DOHH2 (cell line): Measurements from ENCODE around the gene PSTK.

ENCODE experiments used
- H3F3A ChIP-seq: fragments of 200-600 bp; sonication (generic), shearing (Covaris generic); 2 replicates; pipeline ENCODE4 v1.6.0; 2016; ENCODE audit warnings: antibody characterized with exemption, mild to moderate bottlenecking; ENCODE audit not compliant: control insufficient read depth, insufficient read depth
- H3K27ac ChIP-seq: fragments of 200-600 bp; sonication (generic); 2 replicates; pipeline ENCODE4 v1.5.1; 2014; ENCODE audit warnings: low read depth, mild to moderate bottlenecking, low read length, moderate library complexity
- H3K27me3 ChIP-seq: fragments of 200-600 bp; sonication (generic); 2 replicates; pipeline ENCODE4 v1.6.1; 2014; ENCODE audit warnings: mild to moderate bottlenecking, low read length, mixed read lengths; ENCODE audit not compliant: control insufficient read depth
- H3K36me3 ChIP-seq: fragments of 200-600 bp; sonication (generic); 2 replicates; pipeline ENCODE4 v1.6.1; 2014; ENCODE audit warnings: mild to moderate bottlenecking, low read length, moderate library complexity, mixed read lengths; ENCODE audit not compliant: control insufficient read depth
- H3K4me1 ChIP-seq: fragments of 200-600 bp; sonication (generic); 2 replicates; pipeline ENCODE4 v1.6.1; 2014; ENCODE audit warnings: mild to moderate bottlenecking, low read length, mixed read lengths; ENCODE audit not compliant: control insufficient read depth
- H3K4me2 ChIP-seq: fragments of 200-600 bp; sonication (generic); 2 replicates; pipeline ENCODE4 v1.6.0; 2014; ENCODE audit warnings: mild to moderate bottlenecking, low read length, moderate library complexity
- H3K4me3 ChIP-seq: fragments of 200-600 bp; sonication (generic); 2 replicates; pipeline ENCODE4 v1.5.1; 2014; ENCODE audit warnings: mild to moderate bottlenecking, low read length, mixed read lengths
- H3K79me2 ChIP-seq: fragments of 200-600 bp; sonication (generic); 2 replicates; pipeline ENCODE4 v1.6.1; 2014; ENCODE audit warnings: mild to moderate bottlenecking, low read length, mixed read lengths; ENCODE audit not compliant: control insufficient read depth
- H3K9me2 ChIP-seq: fragments of 200-600 bp; sonication (generic); replicated peaks from 2 replicates; pipeline ENCODE4 v1.6.1; 2014; ENCODE audit warnings: mild to moderate bottlenecking, low read length, mixed read lengths; ENCODE audit not compliant: control insufficient read depth
- H3K9me3 ChIP-seq: fragments of 200-600 bp; sonication (generic); 2 replicates; pipeline ENCODE4 v1.6.1; 2014; ENCODE audit warnings: antibody characterized with exemption, low read length, mixed read lengths; ENCODE audit not compliant: control insufficient read depth, insufficient read depth
- H4K20me1 ChIP-seq: fragments of 200-600 bp; sonication (generic); 2 replicates; pipeline ENCODE4 v1.6.0; 2014; ENCODE audit warnings: low read depth, mild to moderate bottlenecking, antibody characterized with exemption, low read length, moderate library complexity; ENCODE audit not compliant: control insufficient read depth, insufficient read depth
- EZH2phosphoT487 ChIP-seq: fragments of 200-600 bp; sonication (generic); IDR thresholded peaks from 2 replicates; pipeline ENCODE4 v1.6.1; 2017; ENCODE audit warnings: borderline replicate concordance, mild to moderate bottlenecking, antibody characterized with exemption, low read length, moderate library complexity, mixed read lengths
- TF ChIP-seq, protein P1 (sequence below): fragments of 200-600 bp; sonication (generic); IDR thresholded peaks from one replicate; pipeline ENCODE4 v1.5.1; 2014; ENCODE audit warnings: antibody characterized with exemption, mild to moderate bottlenecking, low read depth, low read length; ENCODE audit not compliant: poor library complexity, severe bottlenecking

PSTK gene

DNA sequence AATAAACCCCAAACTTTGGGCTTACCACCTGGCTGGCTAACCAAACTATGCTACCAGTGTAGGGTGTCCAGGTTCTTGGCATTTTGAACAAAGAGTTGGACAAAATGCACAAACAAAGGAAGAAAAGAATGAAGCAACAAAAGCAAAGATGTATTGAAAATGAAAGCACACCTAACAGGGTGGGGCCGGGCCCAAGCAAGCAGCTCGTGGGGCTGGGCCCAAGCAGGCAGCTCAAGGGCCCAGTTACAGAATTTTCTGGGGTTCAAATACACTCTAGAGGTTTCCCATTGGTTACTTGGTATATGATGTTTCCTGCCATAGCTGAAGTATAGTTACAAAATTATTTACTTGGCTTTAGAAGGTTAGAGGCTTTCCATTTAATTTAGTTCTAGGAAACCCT lies 44.3 kb downstream of the PSTK start:
- H3K27me3 ChIP-seq = no peaks in the 10 kb centered on the region
- H3K4me3 ChIP-seq = no peak overlapping the region
- no peak overlapping the region for H3K27ac ChIP-seq
- no peaks in the 10 kb centered on the region for H3K79me2 ChIP-seq
- no peaks in the 10 kb centered on the region for H3F3A ChIP-seq
- no peak overlapping the region for H3K4me2 ChIP-seq
- peaks cover 14% of the 10 kb centered on the region for H3K4me1 ChIP-seq
- H3K36me3 ChIP-seq = no peaks in the 10 kb centered on the region
- no peaks in the 10 kb centered on the region for H4K20me1 ChIP-seq
- TF ChIP-seq, protein P1, sequence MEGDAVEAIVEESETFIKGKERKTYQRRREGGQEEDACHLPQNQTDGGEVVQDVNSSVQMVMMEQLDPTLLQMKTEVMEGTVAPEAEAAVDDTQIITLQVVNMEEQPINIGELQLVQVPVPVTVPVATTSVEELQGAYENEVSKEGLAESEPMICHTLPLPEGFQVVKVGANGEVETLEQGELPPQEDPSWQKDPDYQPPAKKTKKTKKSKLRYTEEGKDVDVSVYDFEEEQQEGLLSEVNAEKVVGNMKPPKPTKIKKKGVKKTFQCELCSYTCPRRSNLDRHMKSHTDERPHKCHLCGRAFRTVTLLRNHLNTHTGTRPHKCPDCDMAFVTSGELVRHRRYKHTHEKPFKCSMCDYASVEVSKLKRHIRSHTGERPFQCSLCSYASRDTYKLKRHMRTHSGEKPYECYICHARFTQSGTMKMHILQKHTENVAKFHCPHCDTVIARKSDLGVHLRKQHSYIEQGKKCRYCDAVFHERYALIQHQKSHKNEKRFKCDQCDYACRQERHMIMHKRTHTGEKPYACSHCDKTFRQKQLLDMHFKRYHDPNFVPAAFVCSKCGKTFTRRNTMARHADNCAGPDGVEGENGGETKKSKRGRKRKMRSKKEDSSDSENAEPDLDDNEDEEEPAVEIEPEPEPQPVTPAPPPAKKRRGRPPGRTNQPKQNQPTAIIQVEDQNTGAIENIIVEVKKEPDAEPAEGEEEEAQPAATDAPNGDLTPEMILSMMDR = no peak
- TF ChIP-seq EZH2phosphoT487 = no peak
- H3K9me2 ChIP-seq = no peaks in the 10 kb centered on the region
- no peaks in the 10 kb centered on the region for H3K9me3 ChIP-seq

DNA sequence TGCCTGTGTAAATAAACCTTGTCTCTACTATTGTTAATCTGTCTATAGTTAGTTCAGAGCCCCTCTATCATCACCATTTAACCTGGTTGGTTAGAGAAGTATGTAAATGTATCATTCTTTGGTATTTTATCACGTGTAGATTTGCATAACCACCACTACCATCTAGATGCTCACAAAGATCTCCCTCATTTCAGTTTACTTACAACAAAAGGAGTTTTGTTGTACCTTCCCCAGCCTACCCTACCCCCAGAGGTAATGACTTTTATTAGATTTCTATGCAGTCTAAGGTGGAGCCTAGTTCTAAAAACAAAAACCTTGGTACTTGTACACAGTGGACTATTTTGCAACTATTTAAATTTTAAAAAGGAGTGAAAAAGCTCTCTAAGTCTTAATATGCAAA lies 46.1 kb downstream of the PSTK start:
- Histone ChIP-seq H3K4me2 (no peak overlapping the region), H3K4me1 (peaks cover 14% of the 10 kb centered on the region), H3K27me3 (no peaks in the 10 kb centered on the region), H3F3A (no peaks in the 10 kb centered on the region), H3K79me2 (no peaks in the 10 kb centered on the region), H4K20me1 (no peaks in the 10 kb centered on the region), H3K4me3 (no peak overlapping the region), H3K36me3 (no peaks in the 10 kb centered on the region), H3K9me3 (no peaks in the 10 kb centered on the region), H3K27ac (no peak overlapping the region), H3K9me2 (no peaks in the 10 kb centered on the region)
- no peak for TF ChIP-seq EZH2phosphoT487
- TF ChIP-seq, protein P1 = no peak

DNA sequence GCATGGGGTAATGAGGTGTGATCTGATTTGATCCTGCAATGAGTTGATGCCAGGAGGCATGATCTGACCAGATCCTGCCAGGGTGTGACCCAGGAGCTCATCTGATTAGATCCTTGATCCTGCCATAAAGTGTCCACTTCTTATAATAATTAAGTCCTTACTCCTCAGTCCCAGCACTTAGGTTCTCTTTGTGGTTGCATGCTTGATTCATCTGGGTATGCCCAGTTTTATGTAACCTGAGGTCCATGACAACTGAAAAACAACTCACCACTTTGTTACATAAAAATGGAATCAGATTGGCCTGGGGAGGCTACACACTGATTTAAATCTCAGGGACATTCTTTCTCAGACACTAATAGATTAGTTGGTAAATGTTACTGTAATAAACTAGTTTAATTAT lies 47.7 kb downstream of the PSTK start:
- H3K36me3 ChIP-seq = no peaks in the 10 kb centered on the region
- H3K4me2 ChIP-seq = no peak overlapping the region
- H3K9me3 ChIP-seq = no peaks in the 10 kb centered on the region
- H3K27me3 ChIP-seq = no peaks in the 10 kb centered on the region
- no peak overlapping the region for H3K4me3 ChIP-seq
- H3K9me2 ChIP-seq = no peaks in the 10 kb centered on the region
- H3K4me1 ChIP-seq = peaks cover 10% of the 10 kb centered on the region; the same call in 1 of the 2 replicates
- no peaks in the 10 kb centered on the region for H3F3A ChIP-seq
- TF ChIP-seq EZH2phosphoT487 = no peak
- TF ChIP-seq, protein P1 = no peak
- no peaks in the 10 kb centered on the region for H3K79me2 ChIP-seq
- H4K20me1 ChIP-seq = no peaks in the 10 kb centered on the region
- no peak overlapping the region for H3K27ac ChIP-seq

DNA sequence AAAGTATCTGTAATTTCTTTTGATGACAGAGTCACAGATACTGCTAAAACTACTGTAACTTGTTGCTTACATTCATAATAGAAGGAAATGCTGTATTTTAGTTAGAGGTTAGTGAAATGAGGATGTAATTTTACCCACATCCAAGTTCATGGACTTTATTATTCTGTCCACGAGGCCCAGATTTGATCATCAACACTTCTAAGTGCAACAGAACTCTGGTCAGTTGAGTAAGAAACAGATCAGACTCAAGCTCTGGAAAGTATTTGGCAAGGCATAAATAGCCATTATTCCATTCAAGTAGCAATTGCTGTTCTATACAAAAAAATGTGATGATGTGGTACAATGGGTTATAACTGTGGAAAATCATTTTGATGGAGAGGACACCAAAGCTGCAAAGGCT lies 50.9 kb downstream of the PSTK start:
- Histone ChIP-seq H3K4me1 (peaks cover 4% of the 10 kb centered on the region; the same call in 1 of the 2 replicates), H3K27me3 (no peaks in the 10 kb centered on the region), H3K4me2 (no peak overlapping the region), H3K79me2 (no peaks in the 10 kb centered on the region), H3K36me3 (no peaks in the 10 kb centered on the region), H3K4me3 (no peak overlapping the region), H3K9me2 (no peaks in the 10 kb centered on the region), H3K9me3 (no peaks in the 10 kb centered on the region), H3K27ac (no peak overlapping the region), H3F3A (no peaks in the 10 kb centered on the region), H4K20me1 (no peaks in the 10 kb centered on the region)
- TF ChIP-seq, protein P1 = no peak
- no peak for TF ChIP-seq EZH2phosphoT487
